ENCODE measurements around the gene DOK5. TPM values are rescaled to one million over a fixed set of nuclear protein-coding genes. Genes with fewer than 3 reads are reported as not detected.

The DOK5 gene
- total RNA-seq, 1 donor from 2014 or later, result 14.3 TPM

GRCh38 chr20:54570561-54570960, 95.2 kb downstream of the DOK5 start:
- H3K4me3 ChIP-seq, result no peak overlapping the region
- H3K36me3 ChIP-seq, result no peaks in the 10 kb centered on the region
- DNase-seq, result no peak
- no peaks in the 10 kb centered on the region for H3K27me3 ChIP-seq (ENCODE audit: low read depth)
- H3K27ac ChIP-seq (replicated peaks), result no peak overlapping the region
- intact Hi-C loops (cut with micrococcal nuclease), result no loop called here
- peaks cover 8% of the 10 kb centered on the region for H3K4me1 ChIP-seq
- no peak for TF ChIP-seq CTCF (IDR thresholded peaks at IDR 0.05; ENCODE audit: borderline replicate concordance)
- no peaks in the 10 kb centered on the region for H3K9me3 ChIP-seq (replicated peaks)

DNA sequence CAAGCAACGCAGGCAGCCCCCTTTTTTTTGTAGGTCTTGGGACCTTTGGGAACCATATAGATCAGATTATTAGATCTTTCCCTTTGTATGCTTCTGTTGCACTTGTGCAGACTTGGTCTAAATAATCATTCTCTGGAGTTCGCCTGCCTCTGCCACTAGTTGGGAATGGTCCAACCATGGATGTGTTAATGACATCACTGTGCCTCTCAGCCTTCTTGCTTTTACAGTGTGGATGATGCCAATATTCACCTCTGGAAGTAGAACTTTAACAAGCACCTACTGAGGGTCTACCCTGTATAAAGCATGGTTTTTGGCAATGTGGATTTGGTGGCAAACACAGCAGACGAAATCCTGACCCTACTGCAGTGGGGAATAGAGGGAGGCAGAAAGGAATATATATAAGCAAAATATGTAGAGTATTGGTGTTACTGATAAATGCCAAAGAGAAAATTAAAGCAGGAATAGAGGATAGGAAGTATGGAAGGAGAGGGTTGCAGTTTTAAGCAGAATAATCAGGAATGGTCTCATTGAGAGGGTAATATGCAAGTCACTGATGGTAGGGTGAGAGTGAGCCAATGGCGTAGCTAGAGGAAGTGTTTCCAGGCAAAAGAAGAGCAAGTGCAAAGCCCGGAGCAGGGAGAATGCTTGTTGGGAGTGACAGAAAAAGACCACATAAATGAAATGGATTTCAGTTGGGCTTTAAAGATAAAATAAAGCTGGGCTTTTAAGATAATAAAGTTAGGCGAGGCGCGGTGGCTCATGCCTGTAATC, 97.5 kb downstream of the DOK5 start:
- Histone ChIP-seq H3K4me1 (peaks cover 8% of the 10 kb centered on the region), H3K4me3 (no peak overlapping the region), H3K27ac (replicated peaks) (no peak overlapping the region), H3K36me3 (no peaks in the 10 kb centered on the region), H3K27me3 (ENCODE audit: low read depth) (no peaks in the 10 kb centered on the region), H3K9me3 (replicated peaks) (no peaks in the 10 kb centered on the region)
- intact Hi-C loops (cut with micrococcal nuclease), result no loop called here
- no peak for DNase-seq
- no peak for TF ChIP-seq CTCF (IDR thresholded peaks at IDR 0.05; ENCODE audit: borderline replicate concordance)

- no peak overlapping the region for H3K4me3 ChIP-seq
- H3K36me3 ChIP-seq, result no peaks in the 10 kb centered on the region
- H3K4me1 ChIP-seq, result peaks cover 8% of the 10 kb centered on the region
- DNase-seq, result no peak
- no peak for TF ChIP-seq CTCF (IDR thresholded peaks at IDR 0.05; ENCODE audit: borderline replicate concordance)
- intact Hi-C loops (cut with micrococcal nuclease), result no loop called here
- no peak overlapping the region for H3K27ac ChIP-seq (replicated peaks)
- no peaks in the 10 kb centered on the region for H3K27me3 ChIP-seq (ENCODE audit: low read depth)
- H3K9me3 ChIP-seq (replicated peaks), result no peaks in the 10 kb centered on the region
Measured at GRCh38 chr20:54573838-54574237, 98.4 kb downstream of the DOK5 start.

GRCh38 chr20:54576518-54576917, 101.1 kb downstream of the DOK5 start:
- intact Hi-C loops (cut with micrococcal nuclease), result no loop called here
- H3K27me3 ChIP-seq (ENCODE audit: low read depth), result no peaks in the 10 kb centered on the region
- no peak overlapping the region for H3K27ac ChIP-seq (replicated peaks)
- no peak for DNase-seq
- H3K9me3 ChIP-seq (replicated peaks), result peaks cover 8% of the 10 kb centered on the region
- peaks cover 8% of the 10 kb centered on the region for H3K4me1 ChIP-seq
- H3K4me3 ChIP-seq, result no peak overlapping the region
- no peaks in the 10 kb centered on the region for H3K36me3 ChIP-seq
- TF ChIP-seq CTCF (IDR thresholded peaks at IDR 0.05; ENCODE audit: borderline replicate concordance), result no peak

GRCh38 chr20:54577637-54578036, 102.2 kb downstream of the DOK5 start:
- H3K4me1 ChIP-seq, result peaks cover 8% of the 10 kb centered on the region
- peaks cover 9% of the 10 kb centered on the region for H3K9me3 ChIP-seq (replicated peaks)
- no peak for DNase-seq
- no peak for TF ChIP-seq CTCF (IDR thresholded peaks at IDR 0.05; ENCODE audit: borderline replicate concordance)
- no peak overlapping the region for H3K4me3 ChIP-seq
- intact Hi-C loops (cut with micrococcal nuclease), result no loop called here
- no peaks in the 10 kb centered on the region for H3K36me3 ChIP-seq
- no peak overlapping the region for H3K27ac ChIP-seq (replicated peaks)
- H3K27me3 ChIP-seq (ENCODE audit: low read depth), result no peaks in the 10 kb centered on the region

Data from left ventricle myocardium inferior (tissue), 1 donor.